HL-60/S4 treated with phorbol 12-myristate 13-acetate at 8.2 ng/mL for 4 days and 3 days (cell line): ENCODE data around the gene IPO13.

Experiments
- in situ Hi-C: fragments of 300-500 bp; cut with MboI; formaldehyde crosslinking; loops from 2 replicates; pipeline ENCODE4 v1.15.0; 2022; ENCODE audit warnings: low sequenced_read_pairs

Gene IPO13

GRCh38 chr1:43983253-43983899, 36.6 kb downstream of the IPO13 start:
- in situ Hi-C loops = no loop called here

- in situ Hi-C loops = no loop called here
Measured at GRCh38 chr1:43984855-43985254, 38.1 kb downstream of the IPO13 start.

- in situ Hi-C loops = no loop called here
Measured at GRCh38 chr1:43985984-43986595, 39.3 kb downstream of the IPO13 start.

- in situ Hi-C loops = no loop called here
Measured at GRCh38 chr1:43986712-43987111, 40.0 kb downstream of the IPO13 start.

GRCh38 chr1:43987159-43987902, 40.6 kb downstream of the IPO13 start:
- in situ Hi-C loops = no loop called here

GRCh38 chr1:43990271-43991199, 43.8 kb downstream of the IPO13 start:
- in situ Hi-C loops = no loop called here

GRCh38 chr1:43991200-43991475, 44.4 kb downstream of the IPO13 start:
- in situ Hi-C loops = no loop called here

- in situ Hi-C loops = no loop called here
Measured at GRCh38 chr1:43991476-43992231, 44.9 kb downstream of the IPO13 start, which contains the start of gene CCDC24. CCDC24 (plus strand) TSS chr1:43991599; CDS start chr1:43991879, 280 bp downstream.

GRCh38 chr1:43992232-43992995, 45.7 kb downstream of the IPO13 start:
- in situ Hi-C loops = no loop called here

GRCh38 chr1:43993206-43993914, 46.6 kb downstream of the IPO13 start:
- in situ Hi-C loops = no loop called here

- in situ Hi-C loops = no loop called here
Measured at GRCh38 chr1:43994071-43994470, 47.3 kb downstream of the IPO13 start.

- in situ Hi-C loops = no loop called here
Measured at GRCh38 chr1:43994794-43995790, 48.3 kb downstream of the IPO13 start.

GRCh38 chr1:43995984-43996732, 49.4 kb downstream of the IPO13 start:
- in situ Hi-C loops = no loop called here

- in situ Hi-C loops = no loop called here
Measured at GRCh38 chr1:43996733-43997115, 50.0 kb downstream of the IPO13 start.

- in situ Hi-C loops = no loop called here
Measured at GRCh38 chr1:43997295-43997999, 50.7 kb downstream of the IPO13 start.

GRCh38 chr1:43998000-43998378, 51.2 kb downstream of the IPO13 start:
- in situ Hi-C loops = no loop called here

GRCh38 chr1:43999455-43999854, 52.7 kb downstream of the IPO13 start:
- in situ Hi-C loops = no loop called here
